Liver (tissue), 9 donors: ENCODE data around the gene NCOA3. TPM values are rescaled to one million over a fixed set of nuclear protein-coding genes. Genes with fewer than 3 reads are reported as not detected.

ENCODE experiments used
- DNase-seq: peaks from one replicate; pipeline ENCODE4 v3.0.0-alpha.2; 2017; ENCODE audit warnings: low spot score
- H3K27ac ChIP-seq, 2 donors: one replicate each; pipeline ENCODE4 v1.7.0; 2013; ENCODE audit warnings: inconsistent platforms in 2 of 2, low read length in 2 of 2, control low read depth in 1 of 2, low read depth in 1 of 2, mild to moderate bottlenecking in 1 of 2
- H3K27me3 ChIP-seq, 4 donors: one replicate each; pipeline versions ENCODE4 v1.6.1 to v1.7.0; 2013; ENCODE audit warnings: low read length in 3 of 4, inconsistent platforms in 1 of 4, mild to moderate bottlenecking in 1 of 4, moderate library complexity in 1 of 4; ENCODE audit not compliant: control insufficient read depth in 4 of 4, insufficient read depth in 4 of 4
- H3K36me3 ChIP-seq, 4 donors: one replicate each; pipeline versions ENCODE4 v1.6.1 to v1.7.0; 2013; ENCODE audit warnings: low read length in 3 of 4, mild to moderate bottlenecking in 3 of 4, low read depth in 1 of 4, moderate library complexity in 1 of 4; ENCODE audit not compliant: control insufficient read depth in 4 of 4, insufficient read depth in 3 of 4
- H3K4me1 ChIP-seq, 4 donors: one replicate each; pipeline versions ENCODE4 v1.6.1 to v1.7.0; 2013; ENCODE audit warnings: low read length in 3 of 4, mild to moderate bottlenecking in 3 of 4, moderate library complexity in 1 of 4; ENCODE audit not compliant: control insufficient read depth in 4 of 4, insufficient read depth in 4 of 4
- H3K4me3 ChIP-seq, 3 donors: one replicate each; pipeline versions ENCODE4 v1.6.1 to v1.7.0; 2013; ENCODE audit warnings: low read length in 3 of 3, control low read depth in 1 of 3, low read depth in 1 of 3, mild to moderate bottlenecking in 1 of 3
- H3K9ac ChIP-seq, 2 donors: one replicate each; pipeline ENCODE4 v1.7.0; 2013; ENCODE audit warnings: low read length in 2 of 2, mild to moderate bottlenecking in 2 of 2, moderate library complexity in 2 of 2, control low read depth in 1 of 2, low read depth in 1 of 2
- H3K9me3 ChIP-seq, 4 donors: one replicate each; pipeline versions ENCODE4 v1.6.1 to v1.7.0; 2013; ENCODE audit warnings: low read length in 3 of 4; ENCODE audit not compliant: control insufficient read depth in 4 of 4
- FOXA1 ChIP-seq: IDR thresholded peaks from 2 replicates; pipeline ENCODE4 v1.6.1; 2016; ENCODE audit warnings: antibody characterized with exemption
- FOXA2 ChIP-seq: IDR thresholded peaks from 2 replicates; pipeline ENCODE4 v1.6.1; 2016; ENCODE audit warnings: antibody characterized with exemption
- HNF4A ChIP-seq, 2 donors: conservative IDR thresholded peaks; 2 replicates each; pipeline ENCODE4 v1.6.1; 2016; ENCODE audit warnings: antibody characterized with exemption in 2 of 2, mild to moderate bottlenecking in 2 of 2
- HNF4G ChIP-seq: IDR thresholded peaks from 2 replicates; pipeline ENCODE4 v1.6.1; 2016; ENCODE audit warnings: antibody characterized with exemption
- MAX ChIP-seq: IDR thresholded peaks from 2 replicates; pipeline ENCODE4 v1.6.1; 2016; ENCODE audit warnings: antibody characterized with exemption
- RAD21 ChIP-seq, 2 donors: IDR thresholded peaks; 2 replicates each; pipeline ENCODE4 v1.6.1; 2016; ENCODE audit warnings: antibody characterized with exemption in 2 of 2, mild to moderate bottlenecking in 2 of 2
- REST ChIP-seq: IDR thresholded peaks from 2 replicates; pipeline ENCODE4 v1.6.1; 2016; ENCODE audit warnings: antibody characterized with exemption, mild to moderate bottlenecking
- RXRA ChIP-seq, 2 donors: IDR thresholded peaks; 2 replicates each; pipeline ENCODE4 v1.6.1; 2017 to 2018; ENCODE audit warnings: antibody characterized with exemption in 2 of 2, mild to moderate bottlenecking in 1 of 2
- SP1 ChIP-seq: IDR thresholded peaks from 2 replicates; pipeline ENCODE4 v1.6.1; 2018; ENCODE audit warnings: antibody characterized with exemption, mild to moderate bottlenecking
- TAF1 ChIP-seq: conservative IDR thresholded peaks from 2 replicates; pipeline ENCODE4 v1.6.1; 2016; ENCODE audit warnings: antibody characterized with exemption, mild to moderate bottlenecking
- YY1 ChIP-seq: IDR thresholded peaks from 2 replicates; pipeline ENCODE4 v1.6.1; 2016; ENCODE audit warnings: antibody characterized with exemption, mild to moderate bottlenecking
- ZBTB33 ChIP-seq: IDR thresholded peaks from 2 replicates; pipeline ENCODE4 v1.6.1; 2016; ENCODE audit warnings: antibody characterized with exemption
- WGBS: extraction: QIAGEN DNeasy Blood & Tissue Kit; methylation state at CpG from one replicate; pipeline ENCODE4 v1.1.7; 2013; 5-methylcytosine and 5-hydroxymethylcytosine counted together
- polyA plus RNA-seq, 2 donors: library from polyadenylated mRNA; stranded (reverse) in 1 of 2; unstranded in 1 of 2; fragments of 200-250 nt in 1 of 2; fragments of >200 nt in 1 of 2; fragmentation: Nextera tagmentation in 1 of 2; extraction: Ambion mirVana in 1 of 2; gene quantifications; one replicate each; pipeline versions ENCODE4 v1.2.1 to v1.2.3, GENCODE V29; 2013 to 2015
- total RNA-seq, 2 donors: library from RNA; depleted of rRNA; stranded (reverse); fragments of >200 nt; gene quantifications; one replicate each; pipeline ENCODE4 v1.2.3, GENCODE V29; 2014
- TF ChIP-seq, protein P1 (sequence below): IDR thresholded peaks from 2 replicates; pipeline ENCODE4 v1.6.1; 2016; ENCODE audit warnings: antibody characterized with exemption
- TF ChIP-seq, protein P2 (sequence below): fragments of 150-350 bp; IDR thresholded peaks from 2 replicates; pipeline ENCODE4 v1.5.1; 2017; ENCODE audit warnings: improper control_type of control experiment, low read depth, low read length; ENCODE audit not compliant: missing input control
- donor health status: healthy.
- donor health status: healthy.
- donor health status: healthy.
- donor health status: healthy.
- donor health status: healthy.

NCOA3 gene
- total and polyA plus RNA-seq, 4 donors: 3.8 to 18.2 (median 8.9) TPM

DNA sequence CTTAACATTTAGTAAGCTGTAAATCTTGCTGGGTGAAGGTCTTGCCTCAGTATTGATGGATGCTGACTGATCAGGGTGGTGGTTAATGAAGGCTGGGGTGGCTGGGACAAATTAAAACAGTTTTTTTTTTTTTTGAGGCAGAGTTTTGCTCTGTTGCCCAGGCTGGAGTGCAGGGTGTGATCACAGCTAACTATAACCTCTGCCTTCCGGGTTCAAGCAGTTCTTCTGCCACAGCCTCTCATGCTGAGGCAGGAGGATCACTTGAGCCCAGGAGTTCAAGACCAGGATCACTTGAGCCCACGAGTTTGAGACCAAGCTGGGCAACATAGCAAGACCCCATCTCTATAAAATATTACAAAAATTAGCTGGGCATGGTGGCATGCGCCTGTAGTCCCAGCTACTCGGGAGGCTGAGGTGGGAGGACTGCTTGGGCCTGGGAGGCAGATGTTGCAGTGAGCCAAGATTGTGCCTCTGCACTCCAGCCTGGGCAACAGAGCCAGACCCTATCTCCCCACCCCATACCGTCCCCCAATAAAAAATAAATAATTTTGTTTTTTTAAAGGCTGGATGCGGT, 67.2 kb downstream of the NCOA3 start:
- no peak overlapping the region for H3K9ac ChIP-seq
- no peaks in the 10 kb centered on the region for H3K27me3 ChIP-seq
- TF ChIP-seq HNF4G (no peak), FOXA1 (no peak), TAF1 (no peak), ZBTB33 (no peak), MAX (no peak), HNF4A (conservative IDR thresholded peaks at IDR 0.05) (no peak), FOXA2 (no peak), RXRA (IDR thresholded peaks at IDR 0.05) (no peak), YY1 (no peak)
- TF ChIP-seq, protein P1, sequence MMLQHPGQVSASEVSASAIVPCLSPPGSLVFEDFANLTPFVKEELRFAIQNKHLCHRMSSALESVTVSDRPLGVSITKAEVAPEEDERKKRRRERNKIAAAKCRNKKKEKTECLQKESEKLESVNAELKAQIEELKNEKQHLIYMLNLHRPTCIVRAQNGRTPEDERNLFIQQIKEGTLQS: no peak
- TF ChIP-seq, protein P2, sequence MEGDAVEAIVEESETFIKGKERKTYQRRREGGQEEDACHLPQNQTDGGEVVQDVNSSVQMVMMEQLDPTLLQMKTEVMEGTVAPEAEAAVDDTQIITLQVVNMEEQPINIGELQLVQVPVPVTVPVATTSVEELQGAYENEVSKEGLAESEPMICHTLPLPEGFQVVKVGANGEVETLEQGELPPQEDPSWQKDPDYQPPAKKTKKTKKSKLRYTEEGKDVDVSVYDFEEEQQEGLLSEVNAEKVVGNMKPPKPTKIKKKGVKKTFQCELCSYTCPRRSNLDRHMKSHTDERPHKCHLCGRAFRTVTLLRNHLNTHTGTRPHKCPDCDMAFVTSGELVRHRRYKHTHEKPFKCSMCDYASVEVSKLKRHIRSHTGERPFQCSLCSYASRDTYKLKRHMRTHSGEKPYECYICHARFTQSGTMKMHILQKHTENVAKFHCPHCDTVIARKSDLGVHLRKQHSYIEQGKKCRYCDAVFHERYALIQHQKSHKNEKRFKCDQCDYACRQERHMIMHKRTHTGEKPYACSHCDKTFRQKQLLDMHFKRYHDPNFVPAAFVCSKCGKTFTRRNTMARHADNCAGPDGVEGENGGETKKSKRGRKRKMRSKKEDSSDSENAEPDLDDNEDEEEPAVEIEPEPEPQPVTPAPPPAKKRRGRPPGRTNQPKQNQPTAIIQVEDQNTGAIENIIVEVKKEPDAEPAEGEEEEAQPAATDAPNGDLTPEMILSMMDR: no peak
- H3K4me3 ChIP-seq: no peak overlapping the region
- peaks cover 0 to 4% (median 0%) of the 10 kb centered on the region in 4 donors for H3K36me3 ChIP-seq
- WGBS: 77% methylated on average over 6 of the region's 6 CpGs
- peaks cover 2 to 16% (median 8%) of the 10 kb centered on the region in 4 donors for H3K4me1 ChIP-seq
- no peak for DNase-seq
- H3K27ac ChIP-seq: no peak overlapping the region
- H3K9me3 ChIP-seq: peaks cover 0 to 2% (median 0%) of the 10 kb centered on the region in 4 donors

GRCh38 chr20:47571426-47571825, 69.7 kb downstream of the NCOA3 start:
- TF ChIP-seq SP1 (no peak), HNF4G (no peak), REST (no peak), ZBTB33 (no peak), FOXA2 (no peak), HNF4A (conservative IDR thresholded peaks at IDR 0.05) (no peak), RAD21 (IDR thresholded peaks at IDR 0.05) (no peak), FOXA1 (no peak), YY1 (no peak), RXRA (IDR thresholded peaks at IDR 0.05) (no peak), TAF1 (no peak)
- Histone ChIP-seq H3K9me3 (peaks cover 0 to 2% (median 0%) of the 10 kb centered on the region in 4 donors), H3K9ac (no peak overlapping the region), H3K4me3 (no peak overlapping the region), H3K27me3 (no peaks in the 10 kb centered on the region), H3K36me3 (peaks cover 0 to 4% (median 0%) of the 10 kb centered on the region in 4 donors), H3K27ac (no peak overlapping the region), H3K4me1 (peaks cover 3 to 31% (median 21%) of the 10 kb centered on the region in 4 donors)
- DNase-seq: no peak
- 96% methylated on average over 2 of the region's 2 CpGs for WGBS
